ENCODE results near the gene CCR2. TPM values are rescaled to one million over a fixed set of nuclear protein-coding genes. Genes with fewer than 3 reads are reported as not detected.
"Not testable (repeated sequence)": the region's sequence is repeated elsewhere in the genome, so short reads cannot be mapped to it uniquely, and the experiment has no call there.

Gene CCR2
- total RNA-seq, 1 donor from 2014 or later: 1.3 TPM

- DNase-seq (ENCODE audit: low spot score): peak; percentile 69
Observed at GRCh38 chr3:46378426-46378942, 24.6 kb downstream of the CCR2 start.

DNA sequence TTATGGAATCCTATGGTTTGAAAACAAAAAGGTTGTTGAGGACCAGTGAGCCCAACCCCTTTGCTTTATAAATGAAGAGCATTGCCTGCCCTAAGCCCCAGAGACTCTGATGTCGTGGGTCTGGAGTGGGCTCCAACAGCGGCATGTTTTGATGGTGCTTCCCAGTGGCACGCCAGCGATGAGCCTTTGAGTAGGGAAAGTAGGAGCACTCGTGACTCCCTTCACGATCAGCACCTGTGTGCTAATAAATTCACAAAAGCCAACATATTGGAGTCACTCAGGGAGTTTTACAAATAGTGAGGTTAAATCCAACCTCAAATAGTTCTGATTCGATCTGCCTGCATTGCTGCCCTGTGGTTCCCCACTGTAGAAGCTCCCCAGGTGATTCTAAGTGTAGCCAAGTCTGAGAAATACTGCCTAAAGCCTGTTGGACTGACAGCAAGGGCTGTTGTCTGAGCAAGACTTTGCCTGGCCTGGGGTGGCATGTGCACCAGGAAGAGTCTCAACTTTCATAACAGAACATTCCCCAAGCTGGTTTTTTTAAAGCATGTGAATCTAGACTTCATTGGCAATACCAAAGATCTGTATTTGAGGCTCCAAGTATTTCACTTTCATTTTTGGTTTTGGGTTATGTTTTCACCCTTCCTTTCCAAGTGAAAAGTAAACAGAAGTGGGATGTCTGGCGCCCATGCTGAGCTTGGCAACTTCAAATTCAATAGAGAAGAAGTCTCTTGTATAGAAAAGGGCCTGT lies 26.7 kb downstream of the CCR2 start:
- no peak for DNase-seq (ENCODE audit: low spot score)

GRCh38 chr3:46381625-46382024 lies 27.7 kb downstream of the CCR2 start:
- DNase-seq (ENCODE audit: low spot score): no peak

GRCh38 chr3:46383211-46383950 lies 29.5 kb downstream of the CCR2 start:
- no peak for DNase-seq (ENCODE audit: low spot score)

- DNase-seq (ENCODE audit: low spot score): no peak
Observed at GRCh38 chr3:46383951-46384330, 30.0 kb downstream of the CCR2 start.

DNA sequence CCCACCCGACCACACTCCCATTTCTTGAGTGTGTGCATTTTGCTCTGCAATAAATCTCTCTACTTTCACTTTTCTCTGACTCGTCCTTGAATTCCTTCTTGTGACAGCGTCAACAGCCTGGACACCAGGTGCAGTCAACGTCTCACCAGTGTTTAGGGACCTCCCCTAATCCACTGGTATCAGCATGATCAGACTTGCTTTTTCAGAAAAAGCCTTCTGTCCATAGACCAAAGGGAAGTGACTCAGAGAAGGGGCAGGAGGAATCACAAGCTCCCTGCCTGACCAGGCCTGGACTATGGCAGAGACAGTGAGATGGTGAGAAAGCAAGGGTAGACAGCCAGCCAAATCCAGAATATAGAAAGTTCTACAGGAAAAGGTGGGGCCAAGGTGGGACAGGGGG lies 32.3 kb downstream of the CCR2 start:
- peak; percentile 61 for DNase-seq (ENCODE audit: low spot score)

GRCh38 chr3:46388847-46389246 lies 34.9 kb downstream of the CCR2 start:
- not testable (repeated sequence) for DNase-seq (ENCODE audit: low spot score)

DNA sequence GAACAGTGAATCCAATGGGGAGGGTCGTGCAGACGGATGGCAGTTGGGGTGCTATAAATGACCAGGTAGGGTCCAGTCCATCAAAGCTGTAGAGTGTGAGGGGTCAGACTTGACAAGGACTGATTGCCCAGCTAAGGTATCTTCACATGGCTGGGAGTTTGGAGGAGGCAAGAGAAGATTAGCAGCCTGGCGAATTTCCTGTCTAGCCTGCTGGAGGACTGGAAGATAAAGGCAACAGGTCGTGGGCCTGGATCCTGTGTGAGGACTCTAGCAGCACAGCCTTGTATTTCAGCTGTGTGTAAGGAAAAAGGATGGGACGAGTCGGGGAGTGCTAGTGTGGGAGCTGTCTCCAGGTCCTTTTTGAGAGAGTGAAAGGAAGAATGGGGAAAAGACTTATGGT lies 35.4 kb downstream of the CCR2 start:
- DNase-seq (ENCODE audit: low spot score): peak; percentile 24

- not testable (repeated sequence) for DNase-seq (ENCODE audit: low spot score)
Observed at GRCh38 chr3:46391526-46391925, 37.6 kb downstream of the CCR2 start.

- no peak for DNase-seq (ENCODE audit: low spot score)
Observed at GRCh38 chr3:46393011-46393410, 39.1 kb downstream of the CCR2 start.

GRCh38 chr3:46393554-46394434 lies 39.9 kb downstream of the CCR2 start:
- no peak for DNase-seq (ENCODE audit: low spot score)

GRCh38 chr3:46395210-46395661 lies 41.3 kb downstream of the CCR2 start:
- DNase-seq (ENCODE audit: low spot score): no peak

- DNase-seq (ENCODE audit: low spot score): no peak
Observed at GRCh38 chr3:46395766-46396530, 42.0 kb downstream of the CCR2 start.

- no peak for DNase-seq (ENCODE audit: low spot score)
Observed at GRCh38 chr3:46397111-46397510, 43.2 kb downstream of the CCR2 start.

DNA sequence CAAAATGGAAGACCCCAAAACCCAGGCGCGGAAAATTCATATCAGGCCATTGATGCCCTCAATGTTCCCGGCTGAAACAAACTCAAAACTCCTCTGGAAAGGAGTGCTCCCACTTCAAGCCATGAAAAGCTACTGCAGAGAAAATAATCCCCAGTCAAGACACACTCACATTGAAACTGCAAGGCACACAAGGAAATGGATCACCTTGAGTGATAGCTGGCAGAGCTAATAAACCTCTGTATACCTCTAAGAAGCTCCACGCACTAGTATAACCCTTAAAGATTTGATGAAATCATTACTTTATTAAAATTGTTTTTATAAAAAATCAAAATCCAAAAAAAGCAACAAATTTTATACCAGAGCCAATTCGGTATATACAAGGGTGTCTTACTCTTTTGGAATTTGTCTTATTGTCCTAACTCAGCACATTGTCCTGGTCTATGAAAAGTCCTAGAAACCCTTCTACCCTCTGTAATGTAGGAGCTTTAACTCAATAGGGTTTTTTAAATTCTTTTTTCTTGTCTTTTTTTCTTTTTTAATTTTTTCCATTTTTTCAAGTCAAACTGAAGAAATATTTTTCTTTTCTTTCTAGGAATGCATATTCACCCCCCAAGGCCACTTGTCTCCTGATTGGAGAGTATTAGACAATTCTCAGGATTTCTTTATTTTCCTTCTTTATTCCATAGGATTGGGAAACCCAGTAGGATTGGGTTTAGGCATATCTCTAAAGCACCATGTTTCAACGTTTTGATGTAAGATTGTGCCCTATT lies 44.5 kb downstream of the CCR2 start:
- DNase-seq (ENCODE audit: low spot score): no peak

DNA sequence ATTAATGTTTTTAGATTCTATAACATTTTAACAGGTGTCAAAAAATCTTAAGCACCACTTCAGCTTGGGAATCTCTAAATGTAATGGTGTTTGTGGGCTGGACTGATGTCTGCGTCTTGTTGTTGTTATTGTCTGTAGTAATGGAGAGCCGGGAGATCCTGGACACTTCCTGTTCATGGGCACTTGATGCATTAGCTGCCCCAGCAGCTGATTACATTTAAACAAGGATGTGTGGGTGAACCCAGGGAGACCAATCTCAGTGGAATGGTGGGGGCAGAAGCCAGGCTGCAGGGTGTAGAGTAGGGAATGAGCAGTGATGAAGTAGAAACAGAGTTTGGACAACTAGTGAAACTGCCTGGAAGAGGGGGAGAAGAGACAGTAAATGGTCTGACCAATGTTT lies 45.2 kb downstream of the CCR2 start:
- no peak for DNase-seq (ENCODE audit: low spot score)

- no peak for DNase-seq (ENCODE audit: low spot score)
Observed at GRCh38 chr3:46399557-46399956, 45.6 kb downstream of the CCR2 start.

DNA sequence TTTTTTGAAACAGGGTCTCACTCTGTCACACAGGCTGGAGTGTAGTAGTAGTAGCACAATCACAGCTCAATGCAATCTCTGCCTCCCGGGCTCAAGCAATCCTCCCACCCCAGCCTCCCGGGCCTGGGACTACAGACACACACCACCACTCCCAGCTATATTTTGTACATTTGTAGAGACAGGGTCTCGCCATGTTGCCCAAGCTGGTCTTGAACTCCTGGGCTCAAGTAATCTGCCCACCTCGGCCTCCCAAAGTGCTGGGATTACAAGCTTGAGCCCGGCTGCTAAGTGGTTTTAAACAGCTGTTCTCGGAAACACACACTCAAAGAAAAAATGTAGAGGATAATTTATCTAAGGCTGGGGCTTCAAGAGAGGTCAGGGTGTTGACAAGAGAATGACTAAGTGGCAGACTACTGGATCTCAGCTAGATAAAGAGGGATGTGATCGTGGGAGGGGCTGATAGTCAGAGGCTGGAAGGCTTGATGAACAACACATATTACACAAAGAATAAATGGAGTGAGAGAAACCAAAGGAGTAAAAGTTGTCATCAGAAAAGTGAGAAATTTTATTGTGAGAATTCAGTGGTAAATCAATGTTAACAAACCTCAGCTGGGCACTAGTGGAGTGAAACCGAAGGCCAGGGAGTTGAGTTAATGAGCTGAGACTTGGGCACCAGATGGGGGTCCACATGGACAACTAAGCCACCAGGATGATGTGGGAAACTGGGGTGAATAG lies 46.3 kb downstream of the CCR2 start:
- no peak for DNase-seq (ENCODE audit: low spot score)

GRCh38 chr3:46400846-46401245 lies 46.9 kb downstream of the CCR2 start:
- DNase-seq (ENCODE audit: low spot score): no peak

DNA sequence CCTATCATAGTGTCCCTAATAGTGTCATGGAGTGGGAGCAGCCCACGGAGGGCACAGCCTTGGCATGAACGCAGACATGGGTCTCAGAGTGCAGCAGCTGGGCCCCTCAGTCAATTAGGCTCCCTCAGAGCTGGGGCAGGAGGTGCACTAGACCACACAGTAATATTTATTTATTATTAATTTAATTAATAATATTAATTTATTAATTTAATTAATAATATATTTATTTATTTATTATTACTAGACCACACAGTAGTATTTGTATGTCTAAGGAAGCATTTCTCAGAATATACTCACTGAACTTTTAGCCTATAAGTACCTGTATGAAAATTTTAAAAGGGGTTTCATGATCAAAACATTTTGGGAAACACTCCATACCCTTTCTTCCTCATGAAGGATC lies 47.7 kb downstream of the CCR2 start:
- DNase-seq (ENCODE audit: low spot score): no peak
